ENCODE results near the gene SPNS3. TPM values are rescaled to one million over a fixed set of nuclear protein-coding genes. Genes with fewer than 3 reads are reported as not detected.

Gene SPNS3
- total and polyA plus RNA-seq, 9 donors, result 0.06 to 0.80 (median 0.20) TPM; not detected in 4

GRCh38 chr17:4449736-4450135, 16.0 kb downstream of the SPNS3 start:
- Histone ChIP-seq H3K36me3 (no peaks in the 10 kb centered on the region), H3K9me3 (no peaks in the 10 kb centered on the region), H3K27ac (no peak overlapping the region), H3K4me3 (no peak overlapping the region), H3K4me1 (ENCODE audit: insufficient read depth) (peaks cover 6% of the 10 kb centered on the region), H3K27me3 (no peaks in the 10 kb centered on the region)
- WGBS, 3 donors, result 17 to 26% (median 20%) methylated on average over 11 of the region's 11 CpGs
- intact Hi-C loops (cut with DNase I), result no loop called here
- no peak for TF ChIP-seq POLR2A (IDR thresholded peaks at IDR 0.05)
- TF ChIP-seq CTCF (IDR thresholded peaks at IDR 0.05), result no peak
- no peak for TF ChIP-seq EP300 (IDR thresholded peaks at IDR 0.05)
- DNase-seq, result peak in 1 of 5 donors; percentile 50

- Histone ChIP-seq H3K36me3 (no peaks in the 10 kb centered on the region), H3K27ac (no peak overlapping the region), H3K4me1 (ENCODE audit: insufficient read depth) (peaks cover 6% of the 10 kb centered on the region), H3K27me3 (no peaks in the 10 kb centered on the region), H3K9me3 (no peaks in the 10 kb centered on the region), H3K4me3 (no peak overlapping the region)
- TF ChIP-seq EP300 (IDR thresholded peaks at IDR 0.05) (no peak), CTCF (IDR thresholded peaks at IDR 0.05) (no peak)
- no peak for DNase-seq
- WGBS, 3 donors, result 80 to 85% (median 82%) methylated on average over 14 of the region's 14 CpGs
- intact Hi-C loops (cut with DNase I), result no loop called here
Measured at GRCh38 chr17:4450710-4451316, 17.1 kb downstream of the SPNS3 start.

GRCh38 chr17:4453812-4454591, 20.3 kb downstream of the SPNS3 start:
- no peaks in the 10 kb centered on the region for H3K27me3 ChIP-seq
- no peaks in the 10 kb centered on the region for H3K9me3 ChIP-seq
- H3K27ac ChIP-seq, result no peak overlapping the region
- peaks cover 6% of the 10 kb centered on the region for H3K4me1 ChIP-seq (ENCODE audit: insufficient read depth)
- TF ChIP-seq EP300 (IDR thresholded peaks at IDR 0.05), result no peak
- TF ChIP-seq CTCF (IDR thresholded peaks at IDR 0.05), result no peak
- H3K36me3 ChIP-seq, result no peaks in the 10 kb centered on the region
- DNase-seq, result no peak
- H3K4me3 ChIP-seq, result no peak overlapping the region
- intact Hi-C loops (cut with DNase I), result no loop called here
- WGBS, 3 donors, result 92 to 95% (median 92%) methylated on average over 9 of the region's 9 CpGs

GRCh38 chr17:4460661-4461060, 26.9 kb downstream of the SPNS3 start:
- H3K27ac ChIP-seq, result no peak overlapping the region
- TF ChIP-seq POLR2A (IDR thresholded peaks at IDR 0.05) (no peak), EP300 (IDR thresholded peaks at IDR 0.05) (no peak), CTCF (IDR thresholded peaks at IDR 0.05) (no peak)
- 46 to 73% (median 49%) methylated on average over 5 of the region's 5 CpGs for WGBS, 3 donors
- H3K4me1 ChIP-seq (ENCODE audit: insufficient read depth), result no peaks in the 10 kb centered on the region
- H3K9me3 ChIP-seq, result no peaks in the 10 kb centered on the region
- no peaks in the 10 kb centered on the region for H3K27me3 ChIP-seq
- DNase-seq, result no peak
- no peaks in the 10 kb centered on the region for H3K36me3 ChIP-seq
- no peak overlapping the region for H3K4me3 ChIP-seq
- intact Hi-C loops (cut with DNase I), result no loop called here
